Common myeloid progenitor, CD34-positive (primary cell): ENCODE data around the gene NEGR1.

Experiments used
- CTCF ChIA-PET: fragments of 350-600 bp; sonication (Branson Sonifier 250); formaldehyde crosslinking; loops from one replicate; lab custom pipeline; 2021; ENCODE audit warnings: antibody characterized with exemption; lab: Charles Lee
- POLR2A ChIA-PET: fragments of 350-600 bp; sonication (Branson Sonifier 250); formaldehyde crosslinking; loops from one replicate; lab custom pipeline; 2021; ENCODE audit warnings: antibody characterized with exemption; lab: Charles Lee
- DNase-seq, 3 donors: peaks; one replicate each; pipeline versions ENCODE4 v3.0.0 to v3.0.0-alpha.2; 2013
- H3K27ac ChIP-seq, 2 experiments: 1 replicate in 1 of 2; 2 replicates in 1 of 2; pipeline ENCODE4 v1.7.0; 2013; ENCODE audit warnings: inconsistent platforms in 2 of 2, low read length in 2 of 2, mild to moderate bottlenecking in 2 of 2, low read depth in 1 of 2, moderate library complexity in 1 of 2; ENCODE audit not compliant: severe bottlenecking in 2 of 2, insufficient read depth in 1 of 2, poor library complexity in 1 of 2
- H3K27me3 ChIP-seq, 5 experiments: replicated peaks in 2 of 5; 1 replicate in 3 of 5; 2 replicates in 2 of 5; pipeline versions ENCODE4 v1.6.1 to v1.7.0; 2013; ENCODE audit warnings: low read length in 4 of 5, mild to moderate bottlenecking in 2 of 5, moderate library complexity in 2 of 5, inconsistent platforms in 1 of 5; ENCODE audit not compliant: insufficient read depth in 5 of 5, control insufficient read depth in 4 of 5
- H3K36me3 ChIP-seq, 4 experiments: 1 replicate in 2 of 4; 2 replicates in 2 of 4; pipeline versions ENCODE4 v1.6.1 to v1.7.0; 2013; ENCODE audit warnings: low read length in 3 of 4, control low read depth in 1 of 4, mild to moderate bottlenecking in 1 of 4; ENCODE audit not compliant: control insufficient read depth in 4 of 4, insufficient read depth in 4 of 4
- H3K4me1 ChIP-seq, 4 experiments: 1 replicate in 3 of 4; 2 replicates in 1 of 4; pipeline versions ENCODE4 v1.6.1 to v1.7.1; 2013; ENCODE audit warnings: low read length in 3 of 4, mild to moderate bottlenecking in 3 of 4, control low read depth in 1 of 4, inconsistent platforms in 1 of 4, moderate library complexity in 1 of 4; ENCODE audit not compliant: control insufficient read depth in 4 of 4, insufficient read depth in 4 of 4; ENCODE audit errors: control extremely low read depth in 1 of 4
- H3K4me3 ChIP-seq, 7 experiments: 1 replicate in 4 of 7; 2 replicates in 3 of 7; pipeline versions ENCODE4 v1.5.1 to v1.7.0; 2013; ENCODE audit warnings: mild to moderate bottlenecking in 7 of 7, low read length in 6 of 7, moderate library complexity in 6 of 7, inconsistent platforms in 2 of 7, low read depth in 2 of 7, control low read depth in 1 of 7; ENCODE audit not compliant: insufficient read depth in 4 of 7, control insufficient read depth in 1 of 7; ENCODE audit errors: extremely low read depth in 1 of 7
- H3K9me3 ChIP-seq, 5 experiments: 1 replicate in 4 of 5; 2 replicates in 1 of 5; pipeline versions ENCODE4 v1.6.1 to v1.7.1; 2013; ENCODE audit warnings: low read length in 4 of 5, mild to moderate bottlenecking in 2 of 5, inconsistent platforms in 1 of 5, low read depth in 1 of 5, moderate library complexity in 1 of 5; ENCODE audit not compliant: control insufficient read depth in 4 of 5, insufficient read depth in 2 of 5; ENCODE audit errors: control extremely low read depth in 1 of 5
- WGBS: methylation state at CpG from one replicate; pipeline ENCODE4 v1.1.5; 2013; ENCODE audit not compliant: insufficient coverage; 5-methylcytosine and 5-hydroxymethylcytosine counted together

NEGR1 gene

GRCh38 chr1:71414179-71414578 is 868.2 kb downstream of the NEGR1 start:
- CTCF ChIA-PET = no interaction called here
- Histone ChIP-seq H3K36me3 (no peaks in the 10 kb centered on the region), H3K4me3 (no peak overlapping the region), H3K9me3 (no peaks in the 10 kb centered on the region), H3K4me1 (peaks cover 0 to 9% (median 6%) of the 10 kb centered on the region in 4 experiments), H3K27ac (no peak overlapping the region), H3K27me3 (no peaks in the 10 kb centered on the region)
- no CpG with 5 or more reads among the region's 2 CpGs for WGBS
- peak; percentile 15 to 72 (median 71) for DNase-seq
- POLR2A ChIA-PET = no interaction called here

GRCh38 chr1:71413441-71414175 is 868.7 kb downstream of the NEGR1 start:
- ChIA-PET CTCF (no interaction called here), POLR2A (no interaction called here)
- H3K27ac ChIP-seq = no peak overlapping the region
- no peak for DNase-seq
- no peak overlapping the region for H3K4me3 ChIP-seq
- peaks cover 0 to 9% (median 6%) of the 10 kb centered on the region in 4 experiments for H3K4me1 ChIP-seq
- no CpG with 5 or more reads among the region's 3 CpGs for WGBS
- H3K36me3 ChIP-seq = no peaks in the 10 kb centered on the region
- H3K9me3 ChIP-seq = no peaks in the 10 kb centered on the region
- no peaks in the 10 kb centered on the region for H3K27me3 ChIP-seq

- DNase-seq = no peak
- Histone ChIP-seq H3K4me1 (peaks cover 0 to 2% (median 0%) of the 10 kb centered on the region in 4 experiments), H3K27me3 (no peaks in the 10 kb centered on the region), H3K36me3 (no peaks in the 10 kb centered on the region), H3K4me3 (no peak overlapping the region), H3K27ac (no peak overlapping the region), H3K9me3 (no peaks in the 10 kb centered on the region)
- POLR2A ChIA-PET = no interaction called here
- CTCF ChIA-PET = no interaction called here
These were observed 882.3 kb downstream of the NEGR1 start for GRCh38 chr1:71400050-71400449.

GRCh38 chr1:71399594-71399993 is 882.7 kb downstream of the NEGR1 start:
- H3K4me3 ChIP-seq = no peak overlapping the region
- no peaks in the 10 kb centered on the region for H3K9me3 ChIP-seq
- H3K27me3 ChIP-seq = no peaks in the 10 kb centered on the region
- CTCF ChIA-PET = no interaction called here
- peak in 2 of 3 donors; percentile 6 to 23 for DNase-seq
- 57% methylated on average over 1 of the region's 2 CpGs for WGBS
- no peak overlapping the region for H3K27ac ChIP-seq
- H3K4me1 ChIP-seq = peaks cover 0 to 2% (median 0%) of the 10 kb centered on the region in 4 experiments
- no peaks in the 10 kb centered on the region for H3K36me3 ChIP-seq
- POLR2A ChIA-PET = no interaction called here

GRCh38 chr1:71393301-71393700 is 889.0 kb downstream of the NEGR1 start:
- H3K27ac ChIP-seq = no peak overlapping the region
- DNase-seq = no peak
- H3K4me1 ChIP-seq = no peaks in the 10 kb centered on the region
- no peaks in the 10 kb centered on the region for H3K27me3 ChIP-seq
- no peaks in the 10 kb centered on the region for H3K36me3 ChIP-seq
- ChIA-PET POLR2A (no interaction called here), CTCF (no interaction called here)
- peaks cover 0 to 5% (median 0%) of the 10 kb centered on the region in 5 experiments for H3K9me3 ChIP-seq
- H3K4me3 ChIP-seq = no peak overlapping the region

GRCh38 chr1:71390518-71390917 is 891.8 kb downstream of the NEGR1 start:
- Histone ChIP-seq H3K4me1 (no peaks in the 10 kb centered on the region), H3K27ac (no peak overlapping the region), H3K36me3 (no peaks in the 10 kb centered on the region), H3K9me3 (peaks cover 0 to 5% (median 0%) of the 10 kb centered on the region in 5 experiments), H3K4me3 (no peak overlapping the region), H3K27me3 (no peaks in the 10 kb centered on the region)
- CTCF ChIA-PET = no interaction called here
- no peak for DNase-seq
- no CpG with 5 or more reads among the region's 2 CpGs for WGBS
- POLR2A ChIA-PET = no interaction called here

GRCh38 chr1:71377886-71378285 is 904.5 kb downstream of the NEGR1 start:
- no peak overlapping the region for H3K4me3 ChIP-seq
- H3K9me3 ChIP-seq = peaks cover 0 to 4% (median 0%) of the 10 kb centered on the region in 5 experiments
- ChIA-PET POLR2A (no interaction called here), CTCF (interaction anchor here (0.6 kb wide), 1 partner anchor 1361 kb away, joined by 3 read pairs; no protein-coding TSS in a partner anchor)
- no peak for DNase-seq
- H3K27me3 ChIP-seq = no peaks in the 10 kb centered on the region
- H3K36me3 ChIP-seq = no peaks in the 10 kb centered on the region
- WGBS = no CpG with 5 or more reads among the region's 3 CpGs
- no peaks in the 10 kb centered on the region for H3K4me1 ChIP-seq
- no peak overlapping the region for H3K27ac ChIP-seq
